ENCODE data around the gene HAAO.

- TF ChIP-seq, protein P1, sequence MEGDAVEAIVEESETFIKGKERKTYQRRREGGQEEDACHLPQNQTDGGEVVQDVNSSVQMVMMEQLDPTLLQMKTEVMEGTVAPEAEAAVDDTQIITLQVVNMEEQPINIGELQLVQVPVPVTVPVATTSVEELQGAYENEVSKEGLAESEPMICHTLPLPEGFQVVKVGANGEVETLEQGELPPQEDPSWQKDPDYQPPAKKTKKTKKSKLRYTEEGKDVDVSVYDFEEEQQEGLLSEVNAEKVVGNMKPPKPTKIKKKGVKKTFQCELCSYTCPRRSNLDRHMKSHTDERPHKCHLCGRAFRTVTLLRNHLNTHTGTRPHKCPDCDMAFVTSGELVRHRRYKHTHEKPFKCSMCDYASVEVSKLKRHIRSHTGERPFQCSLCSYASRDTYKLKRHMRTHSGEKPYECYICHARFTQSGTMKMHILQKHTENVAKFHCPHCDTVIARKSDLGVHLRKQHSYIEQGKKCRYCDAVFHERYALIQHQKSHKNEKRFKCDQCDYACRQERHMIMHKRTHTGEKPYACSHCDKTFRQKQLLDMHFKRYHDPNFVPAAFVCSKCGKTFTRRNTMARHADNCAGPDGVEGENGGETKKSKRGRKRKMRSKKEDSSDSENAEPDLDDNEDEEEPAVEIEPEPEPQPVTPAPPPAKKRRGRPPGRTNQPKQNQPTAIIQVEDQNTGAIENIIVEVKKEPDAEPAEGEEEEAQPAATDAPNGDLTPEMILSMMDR (IDR thresholded peaks at IDR 0.05; ENCODE audit: low read length): no peak
- no peak for TF ChIP-seq EZH2 (optimal IDR thresholded peaks at IDR 0.05; ENCODE audit: low read depth, low read length)
- no peak for TF ChIP-seq EZH2phosphoT487 (IDR thresholded peaks at IDR 0.05; ENCODE audit: low read length)
Observed at GRCh38 chr2:42799881-42800280, 7.5 kb upstream of the HAAO start.

Data from MM.1S (cell line).